K562 (cell line): ENCODE data around the gene WDR46. TPM values are rescaled to one million over a fixed set of nuclear protein-coding genes. Genes with fewer than 3 reads are reported as not detected.

Experiments used
- ATAC-seq: fragments of 200-7000 bp; cut with Tn5 transposase; 3 replicates; pipeline ENCODE4 v1.9.1; 2020; ENCODE audit warnings: moderate library complexity
- BruUV-seq: library from RNA; stranded (reverse); fragments of 400-500 nt; replicated peaks from 2 replicates; lab custom pipeline; 2021; lab: Mats Ljungman, UMichigan
- CTCF ChIA-PET: fragments of 300-600 bp; formaldehyde crosslinking; extraction: SDS; loops from one replicate; lab custom pipeline; 2021; ENCODE audit warnings: low intra/inter-chr PET ratio; lab: Yijun Ruan, JAX
- POLR2A ChIA-PET: fragments of 300-600, 350-650 bp; sonication (Branson Sonifier 250); formaldehyde crosslinking; extraction: SDS; loops from one replicate; lab custom pipeline; 2021; ENCODE audit warnings: antibody characterized with exemption, inconsistent platforms; lab: Yijun Ruan, JAX
- DNase-seq, 4 experiments: peaks; one replicate each; pipeline versions ENCODE4 v3.0.0 to v3.0.0-alpha.2; 2011 to 2018; ENCODE audit warnings: low spot score in 3 of 4, mixed read lengths in 3 of 4; ENCODE audit errors: extremely low read depth in 1 of 4
- FAIRE-seq: peaks from 2 replicates; lab custom pipeline; 2011; peaks lifted over from hg19 to GRCh38; lab: Jason Lieb, UNC
- H2AFZ ChIP-seq: 2 replicates; pipeline ENCODE4 v1.6.0; 2011; ENCODE audit warnings: low read depth, low read length, control low read depth, inconsistent platforms
- H3K27ac ChIP-seq: fragments of 200-600 bp; 3 replicates; pipeline ENCODE4 v1.8.0; 2011; ENCODE audit warnings: low read depth, mild to moderate bottlenecking, control low read depth, inconsistent platforms, low read length, moderate library complexity, mixed read lengths; ENCODE audit errors: extremely low read depth
- H3K27me3 ChIP-seq, 2 experiments: fragments of 300-600 bp in 1 of 2; 2 replicates in 1 of 2; 3 replicates in 1 of 2; pipeline versions ENCODE4 v1.6.0 to v1.8.0; 2011; ENCODE audit warnings: inconsistent platforms in 2 of 2, low read length in 2 of 2, mild to moderate bottlenecking in 1 of 2, mixed read lengths in 1 of 2, moderate library complexity in 1 of 2; ENCODE audit not compliant: control insufficient read depth in 2 of 2, insufficient read depth in 2 of 2
- H3K36me3 ChIP-seq: fragments of 300-600 bp; 3 replicates; pipeline ENCODE4 v1.8.0; 2011; ENCODE audit warnings: mild to moderate bottlenecking, low read length, inconsistent platforms; ENCODE audit not compliant: control insufficient read depth, insufficient read depth
- H3K4me1 ChIP-seq, 2 experiments: fragments of 200-600 bp in 1 of 2; replicated peaks in 1 of 2; 2 replicates in 1 of 2; 3 replicates in 1 of 2; pipeline versions ENCODE4 v1.5.1 to v1.8.0; 2011; ENCODE audit warnings: inconsistent platforms in 2 of 2, low read length in 2 of 2, mild to moderate bottlenecking in 1 of 2, mixed read lengths in 1 of 2, moderate library complexity in 1 of 2; ENCODE audit not compliant: control insufficient read depth in 2 of 2, insufficient read depth in 2 of 2
- H3K4me2 ChIP-seq: 2 replicates; pipeline ENCODE4 v1.6.1; 2011; ENCODE audit warnings: low read length, control low read depth, inconsistent platforms, mixed read lengths; ENCODE audit not compliant: insufficient read depth
- H3K4me3 ChIP-seq: fragments of 200-600 bp; sonication (generic), shearing (Covaris generic); 2 replicates; pipeline ENCODE4 v1.5.1; 2016; ENCODE audit warnings: control low read depth, inconsistent platforms
- H3K79me2 ChIP-seq: fragments of 200-600 bp; 3 replicates; pipeline ENCODE4 v1.8.0; 2011; ENCODE audit warnings: low read length, inconsistent platforms; ENCODE audit not compliant: control insufficient read depth, insufficient read depth
- H3K9ac ChIP-seq, 2 experiments: 2 replicates each; pipeline versions ENCODE4 v1.6.0 to v1.6.1; 2011; ENCODE audit warnings: low read depth in 2 of 2, low read length in 2 of 2, control low read depth in 1 of 2, inconsistent platforms in 1 of 2, mild to moderate bottlenecking in 1 of 2, mixed read lengths in 1 of 2; ENCODE audit not compliant: insufficient read depth in 1 of 2
- H3K9me1 ChIP-seq: one replicate; pipeline ENCODE4 v1.6.0; 2011; ENCODE audit warnings: inconsistent platforms, mild to moderate bottlenecking, low read length, moderate library complexity; ENCODE audit not compliant: control insufficient read depth, insufficient read depth
- H3K9me3 ChIP-seq: replicated peaks from 2 replicates; pipeline ENCODE4 v1.5.1; 2011; ENCODE audit warnings: low read depth, low read length, inconsistent platforms; ENCODE audit not compliant: control insufficient read depth, insufficient read depth
- H4K20me1 ChIP-seq: replicated peaks from 2 replicates; pipeline ENCODE4 v1.6.1; 2011; ENCODE audit warnings: low read length, inconsistent platforms, mixed read lengths; ENCODE audit not compliant: control insufficient read depth, insufficient read depth
- KDM5B ChIP-seq: fragments of 200-600 bp; sonication (generic); IDR thresholded peaks from 2 replicates; pipeline ENCODE4 v1.6.1; 2012; ENCODE audit warnings: low read depth, mild to moderate bottlenecking, moderate library complexity, low read length, control low read depth, inconsistent platforms; ENCODE audit not compliant: insufficient replicate concordance
- KLF6 ChIP-seq: fragments of 250-450 bp; sonication (Bioruptor Pico); IDR thresholded peaks from 2 replicates; pipeline ENCODE4 v1.4.0; 2020; ENCODE audit warnings: mild to moderate bottlenecking, moderate library complexity, borderline replicate concordance
- NR2C2 ChIP-seq, 2 experiments: fragments of 200-800 bp in 1 of 2; sonication (Bioruptor generic) in 1 of 2; sonication (generic) in 1 of 2; formaldehyde crosslinking in 1 of 2; IDR thresholded peaks; 2 replicates each; pipeline versions ENCODE4 v1.6.1 to v1.8.0; 2016 to 2022; ENCODE audit warnings: mild to moderate bottlenecking in 1 of 2, missing compliant biosample characterization in 1 of 2, missing genetic modification characterization in 1 of 2, missing genetic modification reagents in 1 of 2
- POLR2G ChIP-seq: fragments of 200-400 bp; formaldehyde crosslinking; IDR thresholded peaks from 2 replicates; pipeline ENCODE4 v1.6.1; 2017; ENCODE audit warnings: low read depth, mild to moderate bottlenecking, antibody characterized with exemption, low read length, moderate library complexity
- RBFOX2 ChIP-seq: fragments of 200-400 bp; formaldehyde crosslinking; IDR thresholded peaks from 2 replicates; pipeline ENCODE4 v1.6.1; 2017; ENCODE audit warnings: low read depth, mild to moderate bottlenecking, low read length, moderate library complexity
- WGBS: fragments of 100-300 bp; shearing (Covaris generic); methylation state at CpG from one replicate; pipeline ENCODE4 v1.1.6; 2016; ENCODE audit warnings: low coverage, mixed read lengths; ENCODE audit not compliant: insufficient coverage; ENCODE audit errors: missing lambda C conversion rate; 5-methylcytosine and 5-hydroxymethylcytosine counted together
- in situ Hi-C: fragments of 300-500 bp; cut with MboI; formaldehyde crosslinking; loops from 4 replicates; pipeline ENCODE4 v1.15.0; 2018; ENCODE audit warnings: inconsistent platforms, mixed read lengths
- intact Hi-C: fragments of 100-400 bp; cut with micrococcal nuclease; formaldehyde crosslinking; loops from 2 replicates; pipeline ENCODE4 v1.14.2; 2022
- polyA plus RNA-seq, 8 experiments: library from polyadenylated mRNA; depleted of rRNA in 4 of 8; stranded (reverse) in 5 of 8; unstranded in 3 of 8; fragments of >200 nt; fragmentation: Nextera tagmentation in 2 of 8; fragmentation: Illumina TruSeq in 1 of 8; extraction: Ambion mirVana in 2 of 8; extraction: Trizol in 1 of 8; gene quantifications; 2 replicates each; pipeline versions ENCODE4 v1.2.1 to v1.2.3, GENCODE V29; 2011 to 2014; ENCODE audit warnings: inconsistent platforms in 1 of 8, missing spikeins in 1 of 8
- total RNA-seq, 7 experiments: library from RNA; depleted of rRNA in 6 of 7; stranded (reverse); fragments of >200 nt in 6 of 7; fragmentation: Illumina TruSeq in 2 of 7; extraction: Trizol in 2 of 7; gene quantifications; 2 replicates each; pipeline versions ENCODE4 v1.2.1 to v1.2.3, GENCODE V29; 2011 to 2021; ENCODE audit warnings: low replicate concordance in 1 of 7
- TF ChIP-seq, protein P1 (sequence below): fragments of 250-450 bp; sonication (Bioruptor Pico); IDR thresholded peaks from 2 replicates; pipeline ENCODE4 v1.5.0; 2021; ENCODE audit warnings: mild to moderate bottlenecking, moderate library complexity
- TF ChIP-seq, protein P2 (sequence below), 3 experiments: IDR thresholded peaks in 2 of 3; conservative IDR thresholded peaks in 1 of 3; 2 replicates each; pipeline ENCODE4 v1.5.1; 2011 to 2012; ENCODE audit warnings: low read length in 3 of 3, mild to moderate bottlenecking in 3 of 3, control low read depth in 2 of 3, improper control_type of control experiment in 1 of 3, inconsistent platforms in 1 of 3, low read depth in 1 of 3, mixed read lengths in 1 of 3, moderate library complexity in 1 of 3; ENCODE audit not compliant: insufficient read depth in 2 of 3

WDR46 gene
- total and polyA plus RNA-seq, 9 of the 15 experiments (the other 6 are each of a cell fraction or from before 2014, with no cell fraction given): 8.9 to 146 (median 93.1) TPM

DNA sequence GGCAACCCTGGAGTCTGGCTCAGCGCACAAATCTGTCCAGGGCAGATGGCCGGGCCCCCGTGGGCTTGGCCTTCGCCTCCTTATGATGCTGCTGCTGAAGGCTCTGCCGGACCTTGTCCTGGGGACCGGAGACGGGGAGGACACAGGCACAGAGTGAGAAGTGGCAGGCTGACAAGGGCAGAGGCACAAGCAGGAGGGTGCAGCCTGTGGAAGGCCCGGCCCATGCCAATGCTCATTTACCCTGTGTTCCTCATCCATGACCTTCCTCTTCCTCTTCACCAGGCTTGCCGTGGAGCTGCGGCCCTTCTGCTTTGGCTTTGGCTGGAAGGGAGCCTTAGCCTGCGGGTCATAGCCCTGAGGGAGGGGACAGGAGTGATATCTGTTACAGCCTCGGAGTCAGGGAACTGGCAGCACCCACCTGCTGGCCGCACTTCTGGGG is 9.8 kb downstream of the WDR46 start:
- Histone ChIP-seq H3K9me1 (no peaks in the 10 kb centered on the region), H3K4me3 (no peak overlapping the region), H3K36me3 (peaks cover 90% of the 10 kb centered on the region), H3K4me2 (no peak overlapping the region), H3K9me3 (no peaks in the 10 kb centered on the region), H3K4me1 (peaks cover 29 to 39% of the 10 kb centered on the region in 2 experiments), H3K27me3 (no peaks in the 10 kb centered on the region), H3K27ac (no peak overlapping the region), H4K20me1 (peaks cover 26% of the 10 kb centered on the region), H2AFZ (no peak overlapping the region), H3K9ac (peak overlapping the region in 1 of 2 experiments; percentile 8; a peak in 1 of 4 replicates), H3K79me2 (peaks cover 23% of the 10 kb centered on the region)
- no peak for FAIRE-seq
- ATAC-seq: no peak
- CTCF ChIA-PET: interaction anchor here (1.2 to 6.6 kb wide), 7 partner anchors 20 to 147 kb away, joined by 5 to 64 read pairs (median 14); partner anchors contain the start of genes CUTA, KIFC1 and RGL2
- intact Hi-C loops (loop anchor here (10.0 kb wide), 1 partner anchor 296 kb away; no protein-coding TSS in a partner anchor), in situ Hi-C loops (loop anchor here (10.0 kb wide), 1 partner anchor 126 kb away; no protein-coding TSS in a partner anchor)
- POLR2A ChIA-PET: interaction anchor here (1.0 to 8.1 kb wide), 2 partner anchors 10 to 38 kb away, joined by 3 to 90 read pairs; partner anchors contain the start of genes PFDN6 and WDR46
- TSS peak; percentile 32 for BruUV-seq
- peak; percentile 65 for TF ChIP-seq POLR2G
- no peak for TF ChIP-seq KLF6 (CRISPR knock-in tag)
- peak; percentile 61; the same call in 1 of the 2 replicates for TF ChIP-seq RBFOX2
- TF ChIP-seq KDM5B: peak; percentile 3
- TF ChIP-seq, protein P1, sequence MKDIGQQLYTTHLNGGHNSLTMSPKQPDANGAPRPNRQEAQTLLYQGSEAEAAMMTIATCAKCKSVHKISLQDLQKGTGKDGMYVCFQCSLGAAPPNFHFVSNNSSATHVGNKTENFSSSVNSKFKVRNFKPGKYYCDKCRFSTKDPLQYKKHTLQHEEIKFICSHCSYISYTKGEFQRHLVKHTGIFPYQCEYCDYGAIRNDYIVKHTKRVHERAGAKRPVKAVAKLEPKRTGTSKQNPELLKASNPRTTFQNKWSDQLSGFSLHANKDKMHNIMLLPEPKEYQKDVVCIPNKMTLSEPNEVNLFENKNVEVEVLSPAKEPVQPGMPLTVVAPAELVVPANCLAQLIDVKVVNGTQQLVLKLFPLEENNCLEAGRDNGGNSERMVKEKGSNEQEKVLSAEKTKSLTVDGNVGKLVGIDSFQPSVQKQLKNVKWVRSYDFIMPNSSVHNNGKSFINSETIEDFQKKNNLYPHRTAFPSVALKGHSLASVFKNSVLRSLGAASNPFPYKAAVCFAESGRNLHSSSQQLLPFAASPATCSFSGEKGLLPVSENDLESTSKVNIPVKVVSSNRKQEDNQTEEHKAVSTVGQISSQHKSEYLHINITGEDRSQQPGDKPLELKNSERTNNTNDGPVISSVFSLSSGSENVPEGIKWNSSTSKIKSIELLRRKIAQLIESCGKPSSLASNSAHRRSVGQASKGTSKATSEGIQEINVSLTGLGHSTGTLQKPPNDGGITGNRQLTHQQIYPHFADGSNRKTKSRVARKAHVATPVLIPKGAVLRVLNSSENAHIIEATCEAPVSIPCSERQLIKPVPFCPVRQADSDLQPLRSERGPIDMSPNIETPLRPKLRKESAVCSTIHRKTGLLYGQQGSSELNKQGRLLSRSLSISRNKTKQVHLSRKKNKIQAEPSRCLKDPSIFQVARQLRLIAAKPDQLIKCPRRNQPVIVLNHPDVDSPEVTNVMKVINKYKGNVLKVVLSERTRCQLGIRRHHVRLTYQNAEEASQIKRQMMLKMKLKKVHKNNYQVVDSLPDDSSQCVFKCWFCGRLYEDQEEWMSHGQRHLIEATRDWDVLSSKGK: no peak
- TF ChIP-seq, protein P2, sequence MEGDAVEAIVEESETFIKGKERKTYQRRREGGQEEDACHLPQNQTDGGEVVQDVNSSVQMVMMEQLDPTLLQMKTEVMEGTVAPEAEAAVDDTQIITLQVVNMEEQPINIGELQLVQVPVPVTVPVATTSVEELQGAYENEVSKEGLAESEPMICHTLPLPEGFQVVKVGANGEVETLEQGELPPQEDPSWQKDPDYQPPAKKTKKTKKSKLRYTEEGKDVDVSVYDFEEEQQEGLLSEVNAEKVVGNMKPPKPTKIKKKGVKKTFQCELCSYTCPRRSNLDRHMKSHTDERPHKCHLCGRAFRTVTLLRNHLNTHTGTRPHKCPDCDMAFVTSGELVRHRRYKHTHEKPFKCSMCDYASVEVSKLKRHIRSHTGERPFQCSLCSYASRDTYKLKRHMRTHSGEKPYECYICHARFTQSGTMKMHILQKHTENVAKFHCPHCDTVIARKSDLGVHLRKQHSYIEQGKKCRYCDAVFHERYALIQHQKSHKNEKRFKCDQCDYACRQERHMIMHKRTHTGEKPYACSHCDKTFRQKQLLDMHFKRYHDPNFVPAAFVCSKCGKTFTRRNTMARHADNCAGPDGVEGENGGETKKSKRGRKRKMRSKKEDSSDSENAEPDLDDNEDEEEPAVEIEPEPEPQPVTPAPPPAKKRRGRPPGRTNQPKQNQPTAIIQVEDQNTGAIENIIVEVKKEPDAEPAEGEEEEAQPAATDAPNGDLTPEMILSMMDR (IDR thresholded peaks at IDR 0.05 in 2 of 3, conservative IDR thresholded peaks at IDR 0.05 in 1 of 3; ENCODE audit: insufficient read depth in 2 of 3, low read depth in 1 of 3, low read length in 3 of 3): 0 out of 6 replicates have a peak, but pooled peaks of 1 of the 3 experiments have one; percentile 0
- peak; percentile 36; the same call in 1 of the 2 replicates for TF ChIP-seq NR2C2 (CRISPR knock-in tag; IDR thresholded peaks at IDR 0.05)
- TF ChIP-seq NR2C2 (tag; IDR thresholded peaks at IDR 0.05): no peak
- no peak for DNase-seq
- 88% methylated on average over 13 of the region's 13 CpGs for WGBS
